Spleen (tissue), 7 donors: ENCODE measurements around the gene ZNF256.

Experiments
- CTCF ChIP-seq, 11 experiments: fragments of 200-600 bp in 7 of 11; fragments of 450-650 bp in 4 of 11; sonication (generic) in 4 of 11; IDR thresholded peaks in 8 of 11; conservative IDR thresholded peaks in 3 of 11; 1 replicate in 7 of 11; 2 replicates in 4 of 11; pipeline versions ENCODE4 v1.4.0 to v1.8.0; 2016 to 2021; ENCODE audit warnings: antibody characterized with exemption in 11 of 11, inconsistent platforms in 4 of 11, mild to moderate bottlenecking in 1 of 11
- POLR2A ChIP-seq, 3 donors: fragments of 450-650 bp; IDR thresholded peaks; one replicate each; pipeline ENCODE4 v1.5.1; 2017; ENCODE audit warnings: antibody characterized with exemption in 3 of 3, mild to moderate bottlenecking in 1 of 3
- POLR2AphosphoS5 ChIP-seq, 3 donors: sonication (generic); formaldehyde crosslinking; IDR thresholded peaks; one replicate each; pipeline ENCODE4 v1.5.1; 2017; ENCODE audit warnings: antibody characterized with exemption in 3 of 3
- donor health status: DM: no; HTN: no; CAD: no; lungs with moderate emphysema.
- donor health status: DM: no; HTN: no; CAD: no.
- donor health status: DM: no; HTN: no; CAD: no.

- no peak for TF ChIP-seq CTCF (IDR thresholded peaks at IDR 0.05 in 8 of 11, conservative IDR thresholded peaks at IDR 0.05 in 3 of 11)
- no peak for TF ChIP-seq POLR2AphosphoS5 (IDR thresholded peaks at IDR 0.05)
- no peak for TF ChIP-seq POLR2A (IDR thresholded peaks at IDR 0.05)
Measured at GRCh38 chr19:57992841-57993240, 45.3 kb upstream of the ZNF256 start.
